CD1c-positive myeloid dendritic cell (primary cell): Measurements from ENCODE around the gene BABAM2.
"Not testable (repeated sequence)": the region's sequence is repeated elsewhere in the genome, so short reads cannot be mapped to it uniquely, and the experiment has no call there.

ENCODE experiments used
- DNase-seq: peaks from one replicate; pipeline ENCODE4 v3.0.0-alpha.2; 2016; ENCODE audit errors: extremely low spot score

Gene BABAM2

GRCh38 chr2:28248511-28248910 is 358.0 kb downstream of the BABAM2 start:
- no peak for DNase-seq

DNA sequence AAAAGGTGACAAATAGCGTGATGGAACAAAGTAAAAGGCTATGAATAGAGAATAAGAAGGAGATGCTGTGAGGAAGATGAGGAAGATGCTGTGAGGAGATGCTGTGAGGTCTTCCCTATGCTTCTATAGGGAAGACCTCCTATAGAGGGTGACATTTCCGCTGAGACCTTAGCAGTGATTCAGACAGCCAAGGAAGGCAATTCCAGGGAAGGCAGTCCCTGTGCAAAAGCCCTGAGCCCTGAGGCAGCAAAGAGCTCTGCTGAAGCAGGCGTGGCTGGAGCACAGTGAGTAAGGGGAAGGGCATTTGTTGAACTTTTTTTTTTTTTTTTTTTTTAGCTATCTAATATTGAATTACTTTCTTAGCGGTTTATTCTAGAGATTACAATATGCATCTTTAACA is 359.5 kb downstream of the BABAM2 start:
- no peak for DNase-seq

DNA sequence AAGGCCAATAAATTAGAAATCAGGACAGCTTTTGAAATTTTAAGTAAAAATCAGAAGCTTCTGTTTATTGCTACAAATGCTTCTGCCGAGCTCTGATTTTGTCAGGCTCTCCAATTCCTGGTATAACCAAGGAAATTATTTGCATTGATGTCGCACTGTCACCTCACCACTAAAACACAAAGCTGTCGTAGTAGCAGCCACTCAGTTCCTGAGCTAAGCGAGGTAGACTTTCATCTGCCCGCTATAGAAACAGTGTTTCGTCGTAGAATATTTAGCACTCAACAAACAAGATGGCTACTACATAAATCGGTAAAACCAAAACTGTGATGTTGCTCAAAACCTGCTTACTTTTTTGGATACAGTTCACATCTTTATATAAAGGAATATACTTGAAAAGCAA is 360.8 kb downstream of the BABAM2 start:
- no peak for DNase-seq

DNA sequence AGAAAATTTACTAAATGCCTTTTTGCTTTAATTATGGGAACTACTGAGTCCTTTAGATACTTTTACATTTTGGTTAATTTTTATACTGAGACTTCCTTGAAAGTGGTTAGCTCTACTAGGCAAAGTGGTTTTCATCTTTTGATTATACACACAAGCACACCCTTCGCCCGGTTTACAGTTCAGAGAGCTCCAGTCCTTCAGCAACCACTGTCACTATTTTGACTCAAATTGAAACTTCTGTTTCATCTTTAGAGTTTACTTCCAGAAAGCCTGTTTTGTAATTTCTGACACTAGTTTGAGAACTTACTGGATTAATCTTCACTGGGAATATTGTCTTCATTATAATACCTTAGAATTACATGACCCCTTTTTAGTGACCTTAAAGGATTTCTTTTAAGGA is 361.8 kb downstream of the BABAM2 start:
- peak; percentile 10 for DNase-seq

- no peak for DNase-seq
Measured at GRCh38 chr2:28253543-28253942, 363.0 kb downstream of the BABAM2 start.

DNA sequence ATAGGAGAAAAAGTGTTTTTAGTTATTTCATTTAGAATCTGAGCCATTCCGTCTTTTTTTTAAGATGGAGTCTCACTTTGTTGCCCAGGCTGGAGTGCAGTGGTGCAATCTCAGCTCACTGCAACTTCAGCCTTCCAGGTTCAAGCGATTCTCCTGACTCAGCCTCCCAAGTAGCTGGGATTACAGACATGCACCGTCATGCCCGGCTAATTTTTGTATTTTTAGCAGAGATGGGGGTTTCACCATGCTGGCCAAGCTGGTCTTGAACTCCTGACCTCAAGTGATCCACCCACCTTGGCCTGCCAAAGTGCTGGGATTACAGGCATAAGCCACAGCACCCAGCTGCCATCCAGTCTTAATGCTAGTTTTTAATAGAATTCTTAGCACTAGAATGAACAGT is 364.7 kb downstream of the BABAM2 start:
- not testable (repeated sequence) for DNase-seq

DNA sequence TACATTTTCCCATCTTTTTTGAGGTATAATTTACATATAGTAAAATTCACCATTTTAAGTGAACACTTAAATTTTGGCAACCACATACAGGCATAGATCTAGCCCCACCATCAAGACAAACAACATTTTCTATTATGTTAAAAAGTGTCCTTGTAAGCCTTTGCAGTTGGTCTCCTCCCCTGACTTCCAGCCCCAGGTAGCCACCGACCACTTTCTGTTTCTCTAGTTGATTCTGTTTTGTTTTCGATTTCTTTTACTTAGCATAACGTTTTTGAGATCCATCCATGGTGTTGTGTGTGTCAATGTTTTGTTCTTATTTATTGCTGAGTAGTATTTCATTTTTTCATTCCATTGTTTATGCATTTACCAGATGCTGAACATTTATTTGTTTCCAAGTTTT is 366.7 kb downstream of the BABAM2 start:
- no peak for DNase-seq

DNA sequence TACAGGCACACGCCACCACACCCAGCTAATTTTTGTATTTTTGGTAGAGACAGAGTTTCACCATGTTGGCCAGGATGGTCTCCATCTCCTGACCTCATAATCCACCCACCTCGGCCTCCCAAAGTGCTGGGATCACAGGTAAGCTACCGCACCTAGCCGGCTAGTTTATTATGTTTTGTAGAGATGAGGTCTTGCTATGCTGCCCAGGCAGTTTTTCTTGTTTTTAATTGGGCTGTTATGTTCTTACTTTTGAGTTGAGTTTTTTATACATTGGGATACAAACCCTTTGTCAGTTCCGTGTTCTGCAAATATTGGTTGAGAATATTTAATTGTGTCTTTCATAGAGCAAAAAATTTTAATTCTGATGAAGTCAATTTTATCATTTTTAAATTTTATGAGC is 368.7 kb downstream of the BABAM2 start:
- DNase-seq, result not testable (repeated sequence)

GRCh38 chr2:28263690-28264089 is 373.2 kb downstream of the BABAM2 start:
- DNase-seq, result no peak

DNA sequence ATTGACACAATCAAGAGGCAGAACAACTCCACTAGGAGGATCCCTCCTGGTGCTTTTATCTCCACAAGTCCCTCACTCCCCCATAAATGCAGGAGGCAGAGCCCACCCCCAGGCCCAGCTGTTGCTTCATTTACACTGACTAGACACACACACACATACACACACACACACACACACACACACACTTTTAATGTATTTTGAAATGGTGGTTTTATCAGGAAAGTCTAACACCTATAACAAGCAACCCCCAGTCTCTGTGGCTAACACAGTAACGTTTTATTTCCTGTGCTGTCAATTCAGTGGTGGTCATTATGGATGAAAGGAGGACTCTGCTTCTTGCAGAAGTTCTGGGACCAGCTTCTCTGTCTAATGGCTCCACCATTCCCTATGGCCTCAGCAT is 376.8 kb downstream of the BABAM2 start:
- DNase-seq, result no peak

- no peak for DNase-seq
Measured at GRCh38 chr2:28268386-28268785, 377.9 kb downstream of the BABAM2 start.

- DNase-seq, result no peak
Measured at GRCh38 chr2:28269019-28269784, 378.7 kb downstream of the BABAM2 start.

DNA sequence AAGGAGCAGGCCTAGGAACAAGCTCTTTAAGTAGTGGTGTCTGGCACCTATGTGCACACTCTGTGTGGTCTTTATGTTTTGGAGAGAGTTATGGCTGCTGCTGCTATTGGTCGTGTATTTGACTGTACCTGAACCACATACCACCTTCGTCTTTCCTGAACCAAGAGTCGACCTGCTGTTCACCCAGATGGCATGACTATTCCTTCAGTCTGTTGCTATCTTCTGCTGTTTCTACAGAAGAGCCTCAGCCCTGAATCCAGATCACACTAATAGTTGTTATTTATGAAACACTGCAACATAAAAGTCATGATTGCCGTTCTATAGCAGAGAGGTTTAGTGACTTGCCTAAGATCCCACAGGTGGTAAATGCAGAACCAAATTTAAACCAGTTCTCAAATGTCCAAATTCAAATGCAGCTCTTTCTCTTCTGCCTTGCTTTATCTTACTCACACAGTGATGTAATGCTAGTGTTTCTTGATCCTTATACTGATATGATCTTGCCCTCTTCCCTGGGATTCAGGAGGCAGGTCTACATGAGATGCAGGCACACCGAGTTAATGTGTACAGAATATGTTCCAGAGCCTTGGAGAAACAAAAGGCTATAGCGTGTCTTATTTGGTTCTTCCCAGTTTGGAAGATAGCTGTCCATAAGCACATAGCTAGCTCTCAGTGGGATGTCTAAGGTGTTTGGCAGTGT is 380.1 kb downstream of the BABAM2 start:
- DNase-seq, result no peak

GRCh38 chr2:28271231-28271918 is 380.8 kb downstream of the BABAM2 start:
- DNase-seq, result no peak

GRCh38 chr2:28271919-28272250 is 381.4 kb downstream of the BABAM2 start:
- DNase-seq, result no peak

- DNase-seq, result peak; percentile 5
Measured at GRCh38 chr2:28273751-28274150, 383.2 kb downstream of the BABAM2 start.

DNA sequence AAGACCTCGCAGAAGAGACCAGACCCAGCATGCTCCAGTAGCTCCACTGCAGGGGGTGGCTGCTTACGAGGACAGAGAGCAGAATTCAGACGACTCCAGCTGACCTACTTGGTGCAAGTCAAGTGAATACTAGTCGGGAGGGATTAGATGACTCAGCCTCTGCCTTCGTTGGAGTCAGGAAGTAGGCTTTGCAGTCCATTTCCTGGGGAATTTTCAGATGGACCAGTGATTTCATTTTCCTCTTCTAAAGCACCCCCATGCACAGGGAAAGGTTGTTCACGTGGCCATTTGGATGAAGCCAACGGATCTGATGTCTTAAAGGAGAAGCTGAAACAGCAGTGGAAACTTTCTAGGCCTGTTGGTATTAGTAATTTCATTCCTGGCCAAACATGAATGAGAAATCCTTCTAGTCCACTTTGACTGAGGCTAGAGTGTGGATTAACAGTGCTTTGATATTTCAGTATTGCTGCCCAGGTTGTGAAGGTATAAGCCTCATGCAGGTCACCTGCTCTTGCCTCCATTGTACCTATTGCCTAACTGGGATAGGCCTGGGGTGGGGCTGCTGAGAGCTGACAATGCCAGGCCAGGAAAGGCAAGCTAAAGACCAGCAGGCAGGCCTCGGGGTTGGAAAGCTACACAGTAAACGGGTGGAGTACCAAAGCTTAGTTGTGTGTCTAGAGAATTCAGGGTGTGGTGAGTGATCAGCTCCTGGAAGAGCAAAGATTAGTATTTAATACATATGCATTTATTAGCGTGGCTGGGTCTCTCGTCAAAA is 384.6 kb downstream of the BABAM2 start:
- peak; percentile 37 for DNase-seq

DNA sequence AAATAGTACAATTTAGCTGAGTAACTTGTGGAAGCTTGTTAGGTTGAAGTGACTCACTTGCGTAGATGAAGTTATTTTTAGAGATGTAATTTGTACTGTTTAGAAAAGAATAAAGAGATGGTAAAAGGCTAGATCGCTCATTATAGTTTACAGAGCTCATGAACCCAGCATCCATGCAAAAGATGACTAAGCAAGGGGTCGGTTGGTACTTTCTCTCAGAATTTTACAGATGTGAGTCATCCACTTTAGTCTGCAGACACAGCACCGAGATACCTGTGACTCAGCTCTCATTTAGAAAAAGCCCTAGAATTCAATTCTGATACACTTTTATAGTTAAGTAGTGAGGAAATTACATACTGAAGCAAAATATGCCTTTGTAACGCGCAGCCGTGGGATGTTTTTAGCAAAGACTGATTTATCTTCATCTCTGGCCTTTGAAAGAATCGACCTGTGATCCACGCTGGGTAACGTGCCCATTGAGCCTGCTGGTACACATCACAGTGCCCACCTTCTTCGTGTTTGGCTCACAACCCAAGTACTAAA is 385.6 kb downstream of the BABAM2 start:
- no peak for DNase-seq

- no peak for DNase-seq
Measured at GRCh38 chr2:28276807-28277206, 386.3 kb downstream of the BABAM2 start.

DNA sequence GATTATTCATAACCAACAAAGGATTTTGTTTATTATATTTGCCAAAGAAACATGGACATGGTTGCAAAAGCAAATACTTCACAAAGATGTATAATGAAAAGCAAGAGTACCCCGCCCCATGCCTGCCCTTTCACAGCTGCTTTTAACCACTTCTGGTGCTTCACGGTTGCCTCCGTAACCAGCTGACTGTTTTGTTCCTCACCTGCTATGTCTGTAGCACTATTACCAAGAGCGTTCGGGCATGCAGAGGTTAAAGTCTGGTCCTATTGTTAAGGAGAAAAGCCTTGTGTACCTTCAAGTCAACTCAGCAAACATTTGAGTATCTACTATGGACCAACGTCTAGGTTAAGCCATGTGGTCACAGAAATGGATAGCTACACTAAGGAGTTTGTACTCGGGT is 386.9 kb downstream of the BABAM2 start:
- no peak for DNase-seq

DNA sequence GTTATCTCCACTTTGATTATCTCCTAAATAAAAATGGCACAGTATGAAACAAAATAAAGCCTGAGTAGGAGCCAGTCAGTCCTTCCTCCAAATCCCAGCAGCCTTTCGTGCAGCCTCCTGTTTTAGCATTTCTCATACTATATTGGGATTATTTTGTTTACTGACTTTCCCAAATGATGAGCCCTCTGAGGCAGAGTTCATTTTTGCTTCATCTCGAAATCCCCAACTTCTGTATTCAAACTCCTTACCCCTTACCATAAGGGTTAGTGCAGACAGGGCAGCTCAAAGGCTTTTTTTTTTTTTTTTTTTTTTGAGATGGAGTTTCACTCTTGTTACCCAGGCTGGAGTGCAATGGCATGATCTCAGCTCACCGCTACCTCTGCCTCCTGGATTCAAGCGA is 388.8 kb downstream of the BABAM2 start:
- no peak for DNase-seq

DNA sequence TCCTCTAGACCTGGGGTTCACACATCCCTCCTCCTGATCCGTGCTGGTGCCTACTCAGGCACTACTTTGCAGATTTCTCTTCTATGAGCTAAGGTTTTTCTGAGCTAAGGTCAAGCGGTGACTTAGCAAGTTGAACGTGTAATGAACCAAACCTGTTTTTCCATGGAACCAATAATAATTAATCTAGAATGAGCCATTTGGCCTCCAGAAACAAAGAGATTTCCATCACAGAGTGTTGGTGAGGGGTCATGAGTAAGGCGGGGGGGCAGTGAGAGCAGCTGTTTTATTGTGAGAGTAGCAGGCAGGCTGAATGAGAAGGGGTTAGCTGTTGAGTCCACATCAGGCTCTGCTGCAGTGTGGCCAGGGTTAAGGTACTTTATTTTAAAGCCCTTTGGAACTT is 390.1 kb downstream of the BABAM2 start:
- DNase-seq, result no peak
